ENCODE measurements around the gene BCHE. TPM values are rescaled to one million over a fixed set of nuclear protein-coding genes. Genes with fewer than 3 reads are reported as not detected.

Gene BCHE
- total and polyA plus RNA-seq, 2 of the 13 experiments (the other 11 are each of a cell fraction or from before 2014, with no cell fraction given), result not detected

GRCh38 chr3:165874663-165875489, 37.7 kb upstream of the BCHE start (continued):
- TF ChIP-seq TRAFD1 (CRISPR knock-in tag; IDR thresholded peaks at IDR 0.05; ENCODE audit: borderline replicate concordance) (peak; percentile 64; the same call in 1 of the 2 replicates), KDM6A (CRISPR knock-in tag; IDR thresholded peaks at IDR 0.05; ENCODE audit: low read depth) (no peak), HDAC1 (CRISPR knock-in tag; IDR thresholded peaks at IDR 0.05) (peak; percentile 24; the same call in 1 of the 2 replicates), ISL2 (CRISPR knock-in tag; IDR thresholded peaks at IDR 0.05) (peak; percentile 51), ZFP36L1 (CRISPR knock-in tag; IDR thresholded peaks at IDR 0.05) (peak; percentile 10; the same call in 1 of the 2 replicates), ZNF607 (CRISPR knock-in tag; IDR thresholded peaks at IDR 0.05; ENCODE audit: borderline replicate concordance) (peak; percentile 72; the same call in 1 of the 2 replicates), TFE3 (CRISPR knock-in tag; IDR thresholded peaks at IDR 0.05) (0 out of 2 replicates have a peak, but pooled peaks have one; percentile 48), ETV5 (CRISPR knock-in tag; IDR thresholded peaks at IDR 0.05; ENCODE audit: borderline replicate concordance) (0 out of 2 replicates have a peak, but pooled peaks have one; percentile 28), SAFB2 (CRISPR knock-in tag; IDR thresholded peaks at IDR 0.05; ENCODE audit: borderline replicate concordance, low read depth) (0 out of 2 replicates have a peak, but pooled peaks have one; percentile 64), ATRX (CRISPR knock-in tag; IDR thresholded peaks at IDR 0.05; ENCODE audit: borderline replicate concordance) (no peak), ZNF10 (CRISPR knock-in tag; IDR thresholded peaks at IDR 0.05; ENCODE audit: borderline replicate concordance, low read depth) (no peak), GABPB1 (CRISPR knock-in tag; IDR thresholded peaks at IDR 0.05) (peak; percentile 23), CBX1 (IDR thresholded peaks at IDR 0.05; ENCODE audit: low read depth) (no peak), HOXA3 (CRISPR knock-in tag; IDR thresholded peaks at IDR 0.05) (peak; percentile 40; the same call in 1 of the 2 replicates), TBX2 (CRISPR knock-in tag; IDR thresholded peaks at IDR 0.05; ENCODE audit: borderline replicate concordance) (peak; percentile 65; the same call in 1 of the 2 replicates), PRDM15 (CRISPR knock-in tag; IDR thresholded peaks at IDR 0.05) (peak; percentile 57; the same call in 1 of the 2 replicates), DRAP1 (CRISPR knock-in tag; IDR thresholded peaks at IDR 0.05) (peak; percentile 45; the same call in 1 of the 2 replicates), ARID2 (CRISPR knock-in tag; IDR thresholded peaks at IDR 0.05; ENCODE audit: borderline replicate concordance) (0 out of 2 replicates have a peak, but pooled peaks have one; percentile 14), ASH2L (IDR thresholded peaks at IDR 0.05; ENCODE audit: insufficient read length, low read depth, low read length) (peak; percentile 50), POLR2G (IDR thresholded peaks at IDR 0.05; ENCODE audit: low read depth, low read length) (peak; percentile 84)
